IMR-90 (cell line): ENCODE measurements around the gene ANKRD44. TPM values are rescaled to one million over a fixed set of nuclear protein-coding genes. Genes with fewer than 3 reads are reported as not detected.

ENCODE experiments used
- ATAC-seq: fragments of 200-7000 bp; cut with Tn5 transposase; 2 replicates; pipeline ENCODE4 v1.9.1; 2020; ENCODE audit warnings: low read depth, mild to moderate bottlenecking, moderate library complexity
- BruUV-seq: library from RNA; stranded (reverse); fragments of 400-500 nt; replicated peaks from 2 replicates; lab custom pipeline; 2021; lab: Mats Ljungman, UMichigan
- CTCF ChIA-PET: fragments of 300-600 bp; formaldehyde crosslinking; extraction: SDS; loops from one replicate; lab custom pipeline; 2021; ENCODE audit warnings: antibody characterized with exemption; lab: Yijun Ruan, JAX
- POLR2A ChIA-PET: fragments of 300-600 bp; sonication (Branson Sonifier 250); formaldehyde crosslinking; loops from one replicate; lab custom pipeline; 2022; ENCODE audit warnings: antibody characterized with exemption; ENCODE audit not compliant: unreplicated experiment; lab: Charles Lee
- DNase-seq: peaks from one replicate; pipeline ENCODE4 v3.0.0; 2013
- H2AFZ ChIP-seq: replicated peaks from 2 replicates; pipeline ENCODE3; 2013; ENCODE audit warnings: low read length, mild to moderate bottlenecking; ENCODE audit not compliant: poor library complexity
- H2AK5ac ChIP-seq: 2 replicates; pipeline ENCODE4 v1.6.1; 2013; ENCODE audit warnings: low read depth, low read length, inconsistent platforms
- H2AK9ac ChIP-seq: replicated peaks from 2 replicates; pipeline ENCODE3; 2013; ENCODE audit warnings: mild to moderate bottlenecking, low read depth, low read length, moderate library complexity; ENCODE audit not compliant: poor library complexity
- H2BK120ac ChIP-seq: 2 replicates; pipeline ENCODE4 v1.6.1; 2013; ENCODE audit warnings: low read depth, low read length, inconsistent platforms
- H2BK15ac ChIP-seq: 3 replicates; pipeline ENCODE4 v1.6.1; 2013; ENCODE audit warnings: low read depth, low read length, inconsistent platforms
- H2BK20ac ChIP-seq: 2 replicates; pipeline ENCODE4 v1.6.1; 2013; ENCODE audit warnings: low read depth, mild to moderate bottlenecking, inconsistent platforms, low read length, moderate library complexity
- H2BK5ac ChIP-seq: 2 replicates; pipeline ENCODE4 v1.6.1; 2013; ENCODE audit warnings: mild to moderate bottlenecking, low read depth, low read length, inconsistent platforms; ENCODE audit not compliant: poor library complexity, severe bottlenecking
- H3K14ac ChIP-seq: replicated peaks from 2 replicates; pipeline ENCODE4 v1.6.1; 2013; ENCODE audit warnings: low read depth, low read length, inconsistent platforms
- H3K18ac ChIP-seq: 2 replicates; pipeline ENCODE4 v1.6.1; 2013; ENCODE audit warnings: low read depth, low read length, control low read depth
- H3K23ac ChIP-seq: 2 replicates; pipeline ENCODE4 v1.6.1; 2013; ENCODE audit warnings: low read depth, low read length, inconsistent platforms
- H3K27ac ChIP-seq: 2 replicates; pipeline ENCODE4 v1.5.1; 2013; ENCODE audit warnings: mild to moderate bottlenecking, control low read depth, low read length; ENCODE audit not compliant: insufficient read depth
- H3K27me3 ChIP-seq: 2 replicates; pipeline ENCODE4 v1.6.1; 2013; ENCODE audit warnings: low read length; ENCODE audit not compliant: control insufficient read depth, insufficient read depth
- H3K36me3 ChIP-seq: 2 replicates; pipeline ENCODE4 v1.6.1; 2013; ENCODE audit warnings: low read length, mixed read lengths; ENCODE audit not compliant: control insufficient read depth, insufficient read depth
- H3K4ac ChIP-seq: 2 replicates; pipeline ENCODE4 v1.6.1; 2013; ENCODE audit warnings: low read depth, low read length, inconsistent platforms
- H3K4me1 ChIP-seq: 2 replicates; pipeline ENCODE4 v1.6.1; 2013; ENCODE audit warnings: low read length, mixed read lengths; ENCODE audit not compliant: control insufficient read depth, insufficient read depth
- H3K4me2 ChIP-seq: 2 replicates; pipeline ENCODE4 v1.6.1; 2013; ENCODE audit warnings: low read depth, mild to moderate bottlenecking, control low read depth, low read length, moderate library complexity
- H3K4me3 ChIP-seq: 2 replicates; pipeline ENCODE4 v1.5.1; 2013; ENCODE audit warnings: low read depth, mild to moderate bottlenecking, control low read depth, low read length, moderate library complexity; ENCODE audit not compliant: insufficient read depth
- H3K56ac ChIP-seq: 2 replicates; pipeline ENCODE4 v1.6.1; 2013; ENCODE audit warnings: low read length, inconsistent platforms; ENCODE audit not compliant: insufficient read depth; ENCODE audit errors: extremely low read depth
- H3K79me1 ChIP-seq, 2 experiments: 2 replicates each; pipeline ENCODE4 v1.6.1; 2013; ENCODE audit warnings: low read length in 2 of 2, inconsistent platforms in 1 of 2, low read depth in 1 of 2
- H3K9ac ChIP-seq: 2 replicates; pipeline ENCODE4 v1.6.1; 2013; ENCODE audit warnings: low read depth, low read length, control low read depth
- H3K9me1 ChIP-seq: 2 replicates; pipeline ENCODE4 v1.6.1; 2013; ENCODE audit warnings: low read length, inconsistent platforms; ENCODE audit not compliant: insufficient read depth
- H3K9me3 ChIP-seq: 2 replicates; pipeline ENCODE4 v1.6.1; 2013; ENCODE audit warnings: low read length; ENCODE audit not compliant: control insufficient read depth, insufficient read depth
- H4K20me1 ChIP-seq: 2 replicates; pipeline ENCODE4 v1.6.1; 2013; ENCODE audit warnings: low read length, inconsistent platforms; ENCODE audit not compliant: insufficient read depth
- H4K5ac ChIP-seq: 2 replicates; pipeline ENCODE4 v1.6.1; 2013; ENCODE audit warnings: mild to moderate bottlenecking, low read depth, low read length, control low read depth
- H4K8ac ChIP-seq, 2 experiments: 2 replicates each; pipeline ENCODE4 v1.6.1; 2013; ENCODE audit warnings: low read depth in 2 of 2, low read length in 2 of 2, control low read depth in 1 of 2, inconsistent platforms in 1 of 2
- H4K91ac ChIP-seq: 2 replicates; pipeline ENCODE4 v1.6.1; 2013; ENCODE audit warnings: low read depth, low read length, inconsistent platforms; ENCODE audit not compliant: insufficient read depth
- BHLHE40 ChIP-seq: fragments of 150-350 bp; IDR thresholded peaks from 2 replicates; pipeline ENCODE4 v1.6.1; 2016; ENCODE audit warnings: mild to moderate bottlenecking, low read depth, low read length
- CHD1 ChIP-seq: IDR thresholded peaks from 2 replicates; pipeline ENCODE4 v1.6.1; 2012; ENCODE audit warnings: low read depth, low read length, improper control_type of control experiment
- FOS ChIP-seq: fragments of 150-350 bp; IDR thresholded peaks from 2 replicates; pipeline ENCODE4 v1.6.1; 2016; ENCODE audit warnings: low read depth, low read length
- MAFK ChIP-seq: IDR thresholded peaks from 2 replicates; pipeline ENCODE4 v1.6.1; 2012; ENCODE audit warnings: low read depth, low read length, improper control_type of control experiment
- MAZ ChIP-seq: IDR thresholded peaks from 2 replicates; pipeline ENCODE4 v1.6.1; 2012; ENCODE audit warnings: low read depth, mild to moderate bottlenecking, low read length, improper control_type of control experiment, moderate library complexity, borderline replicate concordance
- MXI1 ChIP-seq: IDR thresholded peaks from 2 replicates; pipeline ENCODE4 v1.6.1; 2012; ENCODE audit warnings: low read depth, mild to moderate bottlenecking, low read length, moderate library complexity, borderline replicate concordance
- NFE2L2 ChIP-seq: fragments of 150-350 bp; IDR thresholded peaks from 2 replicates; pipeline ENCODE4 v1.6.1; 2016; ENCODE audit warnings: low read depth, mild to moderate bottlenecking, low read length
- RAD21 ChIP-seq: IDR thresholded peaks from 2 replicates; pipeline ENCODE4 v1.6.1; 2012; ENCODE audit warnings: low read length, improper control_type of control experiment
- RFX5 ChIP-seq: IDR thresholded peaks from 2 replicates; pipeline ENCODE4 v1.8.0; 2012; ENCODE audit warnings: low read depth, mild to moderate bottlenecking, low read length, moderate library complexity
- SMC3 ChIP-seq: fragments of 150-350 bp; IDR thresholded peaks from 2 replicates; pipeline ENCODE4 v1.6.1; 2016; ENCODE audit warnings: low read depth, mild to moderate bottlenecking, antibody characterized with exemption, low read length, moderate library complexity
- USF2 ChIP-seq: fragments of 150-350 bp; IDR thresholded peaks from 2 replicates; pipeline ENCODE4 v1.6.1; 2017; ENCODE audit warnings: mild to moderate bottlenecking, antibody characterized with exemption, low read length, low read depth
- WGBS, 2 experiments: methylation state at CpG; one replicate each; pipeline versions ENCODE4 v1.1.5 to v1.1.7; 2013; ENCODE audit warnings: missing lambda C conversion rate in 2 of 2; ENCODE audit not compliant: insufficient read length in 1 of 2; ENCODE audit errors: extremely low coverage in 2 of 2; 5-methylcytosine and 5-hydroxymethylcytosine counted together
- dilution Hi-C: fragments of 300-500 bp; cut with HindIII; formaldehyde crosslinking; loops from one replicate; pipeline ENCODE4 v1.14.3; 2018; ENCODE audit warnings: low sequenced_read_pairs; ENCODE audit not compliant: unreplicated experiment
- in situ Hi-C: fragments of 300-500 bp; cut with MboI; formaldehyde crosslinking; loops from 3 replicates; pipeline ENCODE4 v1.14.3; 2019; ENCODE audit warnings: low sequenced_read_pairs, inconsistent platforms, mixed read lengths
- intact Hi-C: fragments of 100-400 bp; cut with micrococcal nuclease; formaldehyde crosslinking; loops from 2 replicates; pipeline ENCODE4 v1.10.0; 2022
- polyA plus RNA-seq, 3 experiments: library from polyadenylated mRNA; depleted of rRNA; stranded (reverse); fragments of >200 nt; gene quantifications; 2 replicates each; pipeline ENCODE4 v1.2.3, GENCODE V29; 2012; ENCODE audit warnings: low replicate concordance in 1 of 3
- total RNA-seq: library from RNA; depleted of rRNA; stranded (reverse); fragments of >200 nt; gene quantifications from 2 replicates; pipeline ENCODE4 v1.2.3, GENCODE V29; 2012
- TF ChIP-seq, protein P1 (sequence below): conservative IDR thresholded peaks from 2 replicates; pipeline ENCODE4 v1.5.1; 2012; ENCODE audit warnings: mild to moderate bottlenecking, low read depth, low read length, improper control_type of control experiment

Gene ANKRD44
- total and polyA plus RNA-seq, 2 of the 4 experiments (the other 2 are of a cell fraction), result 5.2 to 15.6 TPM

GRCh38 chr2:197300139-197300538 lies 10.4 kb downstream of the ANKRD44 start:
- no peak overlapping the region for H2AK9ac ChIP-seq
- no peak overlapping the region for H4K91ac ChIP-seq
- no peak overlapping the region for H2BK5ac ChIP-seq
- H3K14ac ChIP-seq, result no peak overlapping the region
- WGBS, 2 experiments, result no CpG with 5 or more reads among the region's 2 CpGs
- H3K4me2 ChIP-seq, result no peak overlapping the region
- H2BK15ac ChIP-seq, result no peak overlapping the region
- dilution Hi-C loops, result no loop called here
- no peak overlapping the region for H2AFZ ChIP-seq
- H3K56ac ChIP-seq, result no peak overlapping the region
- no peaks in the 10 kb centered on the region for H3K9me1 ChIP-seq
- in situ Hi-C loops, result no loop called here
- no peak overlapping the region for H4K8ac ChIP-seq
- no peak overlapping the region for H3K4me3 ChIP-seq
- no peak overlapping the region for H2BK20ac ChIP-seq
- H3K23ac ChIP-seq, result no peak overlapping the region
- no peaks in the 10 kb centered on the region for H3K36me3 ChIP-seq
- TF ChIP-seq MXI1 (no peak), RAD21 (no peak), FOS (no peak), RFX5 (no peak), USF2 (no peak), MAFK (no peak), CHD1 (no peak), NFE2L2 (no peak), SMC3 (no peak), BHLHE40 (no peak), MAZ (no peak)
- TF ChIP-seq, protein P1, sequence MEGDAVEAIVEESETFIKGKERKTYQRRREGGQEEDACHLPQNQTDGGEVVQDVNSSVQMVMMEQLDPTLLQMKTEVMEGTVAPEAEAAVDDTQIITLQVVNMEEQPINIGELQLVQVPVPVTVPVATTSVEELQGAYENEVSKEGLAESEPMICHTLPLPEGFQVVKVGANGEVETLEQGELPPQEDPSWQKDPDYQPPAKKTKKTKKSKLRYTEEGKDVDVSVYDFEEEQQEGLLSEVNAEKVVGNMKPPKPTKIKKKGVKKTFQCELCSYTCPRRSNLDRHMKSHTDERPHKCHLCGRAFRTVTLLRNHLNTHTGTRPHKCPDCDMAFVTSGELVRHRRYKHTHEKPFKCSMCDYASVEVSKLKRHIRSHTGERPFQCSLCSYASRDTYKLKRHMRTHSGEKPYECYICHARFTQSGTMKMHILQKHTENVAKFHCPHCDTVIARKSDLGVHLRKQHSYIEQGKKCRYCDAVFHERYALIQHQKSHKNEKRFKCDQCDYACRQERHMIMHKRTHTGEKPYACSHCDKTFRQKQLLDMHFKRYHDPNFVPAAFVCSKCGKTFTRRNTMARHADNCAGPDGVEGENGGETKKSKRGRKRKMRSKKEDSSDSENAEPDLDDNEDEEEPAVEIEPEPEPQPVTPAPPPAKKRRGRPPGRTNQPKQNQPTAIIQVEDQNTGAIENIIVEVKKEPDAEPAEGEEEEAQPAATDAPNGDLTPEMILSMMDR, result no peak
- no peak overlapping the region for H3K18ac ChIP-seq
- CTCF ChIA-PET, result no interaction called here
- BruUV-seq, result no TSS peak
- no peaks in the 10 kb centered on the region for H3K9me3 ChIP-seq
- no peak overlapping the region for H2AK5ac ChIP-seq
- no peaks in the 10 kb centered on the region for H3K4me1 ChIP-seq
- peaks cover 0 to 7% of the 10 kb centered on the region in 2 experiments; a peak in 2 of 4 replicates for H3K79me1 ChIP-seq
- H3K4ac ChIP-seq, result no peak overlapping the region
- intact Hi-C loops, result no loop called here
- DNase-seq, result no peak
- ATAC-seq, result no peak
- no peak overlapping the region for H3K27ac ChIP-seq
- H4K5ac ChIP-seq, result no peak overlapping the region
- no peaks in the 10 kb centered on the region for H4K20me1 ChIP-seq
- no peak overlapping the region for H3K9ac ChIP-seq
- H2BK120ac ChIP-seq, result no peak overlapping the region
- no peaks in the 10 kb centered on the region for H3K27me3 ChIP-seq
- POLR2A ChIA-PET, result no interaction called here
